Measurements from ENCODE around the gene ATP6V0A4. TPM values are rescaled to one million over a fixed set of nuclear protein-coding genes. Genes with fewer than 3 reads are reported as not detected.
A peak's percentile ranks its signal among the peaks of the same experiment; 100 is the strongest.

The ATP6V0A4 gene
- total and polyA plus RNA-seq, 3 experiments from 2014 or later: not detected

DNA sequence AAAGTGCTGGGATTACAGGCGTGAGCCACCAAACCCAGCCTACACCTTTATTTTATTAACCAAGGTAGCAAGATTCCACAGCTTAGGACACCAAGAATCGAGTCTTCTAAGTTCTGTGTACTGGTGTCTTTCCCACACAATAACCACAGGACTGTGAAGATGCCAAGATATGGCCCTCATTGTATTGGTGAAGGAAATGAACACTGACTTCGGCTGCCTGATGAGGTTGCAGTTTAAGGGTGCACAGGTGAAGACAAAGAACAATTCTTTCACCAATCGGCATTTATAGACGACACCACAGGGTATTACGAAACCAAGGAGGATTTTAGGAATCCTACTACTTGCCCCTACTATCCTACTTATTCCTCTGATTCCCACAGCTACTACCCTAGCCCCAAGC lies 49.3 kb downstream of the ATP6V0A4 start:
- CTCF ChIA-PET: interaction anchor here (0.9 to 2.5 kb wide), 2 partner anchors 10 to 587 kb away, joined by 3 to 16 read pairs; no protein-coding TSS in a partner anchor
- Mint-ChIP-seq H3K36me3 (no peaks in the 10 kb centered on the region), H3K4me3 (no peak overlapping the region), H3K4me1 (peaks cover 38 to 63% (median 44%) of the 10 kb centered on the region in 3 donors), H3K27me3 (peaks cover 0 to 1% of the 10 kb centered on the region in 2 donors), H3K27ac (peak overlapping the region in 6 of 8 donors; percentile 38 to 71 (median 62)), H3K9me3 (no peaks in the 10 kb centered on the region)
- Histone ChIP-seq H3K4me3 (ENCODE audit: low read length) (no peak overlapping the region), H3K27me3 (ENCODE audit: insufficient read depth, low read length, poor library complexity, severe bottlenecking) (no peaks in the 10 kb centered on the region), H3K36me3 (ENCODE audit: insufficient read depth, low read length) (no peaks in the 10 kb centered on the region), H3K9me3 (ENCODE audit: low read length) (no peaks in the 10 kb centered on the region), H3K27ac (ENCODE audit: low read depth, low read length) (no peak overlapping the region), H3K4me1 (ENCODE audit: insufficient read depth, low read length) (peaks cover 21% of the 10 kb centered on the region)
- POLR2A ChIA-PET: no interaction called here
- no peak for DNase-seq

DNA sequence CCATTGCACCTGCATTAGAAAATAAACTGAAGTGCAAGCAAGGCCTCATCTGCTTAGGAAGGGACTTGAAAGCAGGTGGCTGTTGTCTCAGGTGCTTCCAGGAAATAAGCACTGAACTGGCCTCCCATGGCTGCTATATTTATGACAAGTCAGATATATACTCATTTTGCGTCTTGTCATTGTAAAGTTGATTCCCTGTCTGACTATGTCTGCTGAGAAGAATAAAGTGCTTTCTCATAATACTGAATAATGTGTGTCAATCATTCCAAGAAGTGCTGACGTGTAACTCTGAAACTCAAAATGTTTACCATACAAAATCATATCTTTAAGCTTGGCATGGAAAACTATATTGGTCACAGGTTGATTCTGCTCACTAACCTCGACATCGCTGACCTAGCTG lies 51.9 kb downstream of the ATP6V0A4 start:
- Mint-ChIP-seq H3K36me3 (no peaks in the 10 kb centered on the region), H3K9me3 (no peaks in the 10 kb centered on the region), H3K4me3 (no peak overlapping the region), H3K27ac (peak overlapping the region in 1 of 8 donors; percentile 31), H3K27me3 (peaks cover 0 to 1% of the 10 kb centered on the region in 2 donors), H3K4me1 (peaks cover 19 to 37% (median 20%) of the 10 kb centered on the region in 3 donors)
- no peak for DNase-seq
- Histone ChIP-seq H3K4me3 (ENCODE audit: low read length) (no peak overlapping the region), H3K36me3 (ENCODE audit: insufficient read depth, low read length) (no peaks in the 10 kb centered on the region), H3K4me1 (ENCODE audit: insufficient read depth, low read length) (no peaks in the 10 kb centered on the region), H3K27me3 (ENCODE audit: insufficient read depth, low read length, poor library complexity, severe bottlenecking) (no peaks in the 10 kb centered on the region), H3K9me3 (ENCODE audit: low read length) (no peaks in the 10 kb centered on the region), H3K27ac (ENCODE audit: low read depth, low read length) (no peak overlapping the region)
- ChIA-PET POLR2A (no interaction called here), CTCF (no interaction called here)

DNA sequence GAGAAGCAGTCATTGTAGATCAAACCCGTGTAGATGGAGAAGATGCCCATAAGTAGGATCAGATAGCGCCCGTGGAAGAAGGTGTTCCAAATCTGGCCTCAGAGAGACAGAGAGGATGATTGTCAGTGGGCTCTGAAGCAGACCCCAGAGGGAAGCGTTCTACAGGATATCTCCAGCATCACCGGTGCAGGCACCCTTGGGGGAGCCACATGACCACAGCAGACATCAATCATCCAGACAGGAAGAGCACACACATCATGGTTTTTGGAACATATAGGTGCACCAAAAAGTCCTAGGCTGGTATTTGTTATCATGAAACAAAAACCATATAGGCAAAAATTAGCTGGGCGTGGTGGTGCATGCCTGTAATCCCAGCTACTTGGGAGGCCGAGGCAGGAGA lies 52.8 kb downstream of the ATP6V0A4 start:
- Histone ChIP-seq H3K27ac (ENCODE audit: low read depth, low read length) (no peak overlapping the region), H3K9me3 (ENCODE audit: low read length) (no peaks in the 10 kb centered on the region), H3K36me3 (ENCODE audit: insufficient read depth, low read length) (no peaks in the 10 kb centered on the region), H3K4me1 (ENCODE audit: insufficient read depth, low read length) (no peaks in the 10 kb centered on the region), H3K4me3 (ENCODE audit: low read length) (no peak overlapping the region), H3K27me3 (ENCODE audit: insufficient read depth, low read length, poor library complexity, severe bottlenecking) (no peaks in the 10 kb centered on the region)
- no peak overlapping the region for H3K4me3 Mint-ChIP-seq
- DNase-seq: peak in 1 of 5 donors; percentile 9
- peaks cover 0 to 1% of the 10 kb centered on the region in 2 donors for H3K27me3 Mint-ChIP-seq
- H3K27ac Mint-ChIP-seq: peak overlapping the region in 3 of 8 donors; percentile 14 to 86 (median 24)
- H3K9me3 Mint-ChIP-seq: no peaks in the 10 kb centered on the region
- POLR2A ChIA-PET: no interaction called here
- H3K4me1 Mint-ChIP-seq: peaks cover 11 to 28% (median 12%) of the 10 kb centered on the region in 3 donors
- no peaks in the 10 kb centered on the region for H3K36me3 Mint-ChIP-seq
- CTCF ChIA-PET: no interaction called here

DNA sequence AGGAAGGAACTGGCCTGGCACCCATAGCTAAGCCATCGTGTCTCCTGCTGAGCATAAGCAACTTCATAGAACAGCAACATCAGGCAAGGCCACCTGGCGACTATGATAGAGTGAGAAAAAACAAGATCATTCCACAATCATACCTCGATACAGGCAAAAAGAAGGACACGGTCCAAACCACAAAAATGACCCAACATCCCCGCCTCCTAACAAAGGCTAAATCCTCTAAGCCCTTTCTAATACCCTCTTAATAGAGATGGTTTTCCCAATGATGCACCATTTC lies 56.6 kb downstream of the ATP6V0A4 start:
- Mint-ChIP-seq H3K9me3 (no peaks in the 10 kb centered on the region), H3K27me3 (no peaks in the 10 kb centered on the region)
- CTCF ChIA-PET: interaction anchor here (1.6 kb wide), 1 partner anchor 14 kb away, joined by 3 read pairs; no protein-coding TSS in a partner anchor

DNA sequence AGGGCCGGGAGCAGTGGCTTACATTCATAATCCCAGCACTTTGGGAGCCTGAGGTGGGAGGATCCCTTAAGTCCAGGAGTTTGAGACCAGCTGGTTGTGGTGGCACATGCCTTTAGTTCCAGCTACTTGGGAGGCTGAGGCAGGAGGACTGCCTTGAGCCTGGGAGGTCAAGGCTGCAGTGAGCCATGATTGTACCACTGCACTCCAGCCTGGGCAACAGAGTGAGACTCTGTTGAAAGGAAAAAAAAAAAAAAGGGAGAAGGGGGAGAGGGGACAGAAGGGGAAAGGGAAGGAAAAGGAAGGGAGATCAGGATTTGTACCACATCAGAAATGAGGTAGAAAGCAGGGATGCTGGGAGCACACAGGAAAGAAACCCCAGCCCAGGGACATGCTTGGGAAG lies 58.1 kb downstream of the ATP6V0A4 start:
- DNase-seq: no peak
- H3K27me3 Mint-ChIP-seq: no peaks in the 10 kb centered on the region
- peaks cover 3 to 6% (median 5%) of the 10 kb centered on the region in 3 donors for H3K4me1 Mint-ChIP-seq
- ChIA-PET POLR2A (no interaction called here), CTCF (interaction anchor here (1.7 to 2.9 kb wide), 4 partner anchors 8 to 578 kb away, joined by 6 to 33 read pairs (median 21); no protein-coding TSS in a partner anchor)
- Histone ChIP-seq H3K36me3 (ENCODE audit: insufficient read depth, low read length) (no peaks in the 10 kb centered on the region), H3K27me3 (ENCODE audit: insufficient read depth, low read length, poor library complexity, severe bottlenecking) (no peaks in the 10 kb centered on the region), H3K4me3 (ENCODE audit: low read length) (no peak overlapping the region), H3K27ac (ENCODE audit: low read depth, low read length) (no peak overlapping the region), H3K4me1 (ENCODE audit: insufficient read depth, low read length) (no peaks in the 10 kb centered on the region), H3K9me3 (ENCODE audit: low read length) (no peaks in the 10 kb centered on the region)
- H3K9me3 Mint-ChIP-seq: no peaks in the 10 kb centered on the region
- no peak overlapping the region for H3K4me3 Mint-ChIP-seq
- peak overlapping the region in 1 of 8 donors; percentile 64 for H3K27ac Mint-ChIP-seq
- H3K36me3 Mint-ChIP-seq: no peaks in the 10 kb centered on the region

More for the DNA sequence above, 56.6 kb downstream of the ATP6V0A4 start:
- POLR2A ChIA-PET: no interaction called here
- Histone ChIP-seq H3K9me3 (ENCODE audit: low read length) (no peaks in the 10 kb centered on the region), H3K27ac (ENCODE audit: low read depth, low read length) (no peak overlapping the region), H3K4me1 (ENCODE audit: insufficient read depth, low read length) (no peaks in the 10 kb centered on the region), H3K4me3 (ENCODE audit: low read length) (no peak overlapping the region), H3K36me3 (ENCODE audit: insufficient read depth, low read length) (no peaks in the 10 kb centered on the region), H3K27me3 (ENCODE audit: insufficient read depth, low read length, poor library complexity, severe bottlenecking) (no peaks in the 10 kb centered on the region)
- H3K27ac Mint-ChIP-seq: no peak overlapping the region
- H3K4me1 Mint-ChIP-seq: peaks cover 3 to 14% (median 9%) of the 10 kb centered on the region in 3 donors
- no peak overlapping the region for H3K4me3 Mint-ChIP-seq
- H3K36me3 Mint-ChIP-seq: no peaks in the 10 kb centered on the region
- no peak for DNase-seq

DNA sequence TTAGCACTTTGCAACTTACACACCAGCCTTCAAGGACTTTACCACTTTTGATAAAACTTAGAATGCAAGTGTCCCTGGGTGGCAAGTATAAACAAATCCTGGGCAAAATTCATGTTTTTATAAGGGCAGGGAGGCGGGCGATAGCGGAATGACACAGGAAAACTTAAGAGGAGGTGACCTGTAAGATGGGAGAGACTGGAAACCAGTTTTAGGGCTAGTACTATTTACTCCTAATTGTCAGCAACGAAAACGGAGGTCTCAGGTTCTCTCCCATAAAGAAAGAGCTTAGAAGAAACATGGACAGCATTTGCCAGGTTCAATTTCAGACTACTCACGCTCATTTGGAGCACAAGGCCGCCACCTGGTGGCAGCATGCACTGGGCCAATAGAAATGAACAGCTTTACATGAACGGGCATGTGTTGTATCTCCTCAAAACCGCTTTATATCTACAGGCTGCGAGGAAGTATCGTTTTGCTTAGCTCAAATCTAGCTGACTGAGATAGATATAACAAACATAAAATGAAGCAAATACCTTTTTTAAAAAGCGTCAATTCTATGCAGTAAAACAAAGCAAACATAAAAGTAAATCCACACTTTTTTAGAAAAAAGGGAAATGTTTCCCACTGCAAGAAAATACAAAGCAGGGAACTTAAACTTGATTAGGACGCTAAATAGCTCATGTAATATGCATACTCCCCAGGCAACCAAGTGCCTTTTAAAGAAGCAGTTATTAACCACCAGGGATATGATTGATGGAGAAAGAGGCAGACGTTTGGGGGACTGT lies 59.3 kb downstream of the ATP6V0A4 start:
- Histone ChIP-seq H3K27ac (ENCODE audit: low read depth, low read length) (no peak overlapping the region), H3K4me3 (ENCODE audit: low read length) (no peak overlapping the region), H3K9me3 (ENCODE audit: low read length) (no peaks in the 10 kb centered on the region), H3K27me3 (ENCODE audit: insufficient read depth, low read length, poor library complexity, severe bottlenecking) (no peaks in the 10 kb centered on the region), H3K36me3 (ENCODE audit: insufficient read depth, low read length) (no peaks in the 10 kb centered on the region), H3K4me1 (ENCODE audit: insufficient read depth, low read length) (no peaks in the 10 kb centered on the region)
- Mint-ChIP-seq H3K4me3 (no peak overlapping the region), H3K4me1 (peaks cover 3 to 6% (median 4%) of the 10 kb centered on the region in 3 donors), H3K27me3 (no peaks in the 10 kb centered on the region), H3K9me3 (no peaks in the 10 kb centered on the region), H3K27ac (peak overlapping the region in 4 of 8 donors; percentile 31 to 70 (median 52)), H3K36me3 (no peaks in the 10 kb centered on the region)
- peak; percentile 67 to 85 (median 72) for DNase-seq
- POLR2A ChIA-PET: interaction anchor here (1.1 to 1.7 kb wide), 2 partner anchors 14 to 577 kb away, joined by 4 to 9 read pairs; no protein-coding TSS in a partner anchor
- CTCF ChIA-PET: interaction anchor here (0.7 to 2.9 kb wide), 25 partner anchors 9 to 835 kb away, joined by 3 to 33 read pairs (median 5); partner anchors contain the start of gene CREB3L2

DNA sequence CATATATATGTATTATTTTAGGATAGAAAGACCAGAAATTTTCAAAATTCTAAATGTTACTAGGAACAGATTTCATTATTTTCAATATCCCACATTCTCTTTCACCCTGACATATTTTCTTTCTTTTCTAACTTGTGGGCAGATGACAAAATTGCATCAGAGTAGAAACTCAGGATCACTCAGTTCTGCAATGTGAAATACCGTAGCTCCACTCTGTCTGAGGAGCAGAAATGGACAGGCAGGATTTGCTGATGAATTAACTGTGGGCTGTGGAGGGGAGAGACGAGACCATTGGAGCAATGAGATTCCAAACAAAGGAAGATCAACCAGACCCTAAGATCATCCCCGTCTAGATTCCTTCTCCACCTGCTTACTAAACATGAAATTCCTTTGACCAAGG lies 59.9 kb downstream of the ATP6V0A4 start:
- Mint-ChIP-seq H3K27me3 (no peaks in the 10 kb centered on the region), H3K27ac (no peak overlapping the region), H3K4me1 (peaks cover 3 to 6% (median 4%) of the 10 kb centered on the region in 3 donors), H3K4me3 (no peak overlapping the region), H3K9me3 (no peaks in the 10 kb centered on the region), H3K36me3 (no peaks in the 10 kb centered on the region)
- ChIA-PET CTCF (interaction anchor here (0.7 to 2.9 kb wide), 23 partner anchors 9 to 835 kb away, joined by 3 to 33 read pairs (median 5); partner anchors contain the start of gene CREB3L2), POLR2A (interaction anchor here (1.1 to 1.7 kb wide), 2 partner anchors 14 to 577 kb away, joined by 4 to 9 read pairs; no protein-coding TSS in a partner anchor)
- DNase-seq: no peak
- H3K4me1 ChIP-seq (ENCODE audit: insufficient read depth, low read length): no peaks in the 10 kb centered on the region
- H3K27ac ChIP-seq (ENCODE audit: low read depth, low read length): no peak overlapping the region
- no peak overlapping the region for H3K4me3 ChIP-seq (ENCODE audit: low read length)
- H3K27me3 ChIP-seq (ENCODE audit: insufficient read depth, low read length, poor library complexity, severe bottlenecking): no peaks in the 10 kb centered on the region
- H3K36me3 ChIP-seq (ENCODE audit: insufficient read depth, low read length): no peaks in the 10 kb centered on the region
- H3K9me3 ChIP-seq (ENCODE audit: low read length): no peaks in the 10 kb centered on the region

DNA sequence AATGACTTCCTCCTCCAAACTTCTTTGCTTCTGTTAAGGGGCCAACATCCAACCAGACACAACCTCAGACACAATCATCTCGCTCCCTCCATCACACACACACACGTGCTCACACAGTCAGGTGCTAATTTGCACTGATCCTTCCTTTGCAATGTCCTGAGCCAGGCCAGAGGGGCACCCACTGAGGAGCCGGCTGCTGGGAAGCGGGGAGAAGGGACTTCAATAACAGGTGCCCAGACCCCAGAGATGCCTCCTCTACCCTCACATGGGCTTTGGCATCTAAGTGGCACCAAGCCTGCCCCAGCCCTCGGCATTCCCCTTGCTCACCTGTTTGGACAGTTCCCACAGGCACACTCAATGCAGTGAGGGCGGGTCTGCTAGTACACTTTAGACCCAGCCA lies 62.6 kb downstream of the ATP6V0A4 start:
- Mint-ChIP-seq H3K4me3 (no peak overlapping the region), H3K4me1 (peaks cover 3 to 6% (median 4%) of the 10 kb centered on the region in 3 donors)
- DNase-seq: no peak

More for the DNA sequence above, 62.6 kb downstream of the ATP6V0A4 start:
- H3K9me3 Mint-ChIP-seq: no peaks in the 10 kb centered on the region
- Histone ChIP-seq H3K36me3 (ENCODE audit: insufficient read depth, low read length) (no peaks in the 10 kb centered on the region), H3K4me3 (ENCODE audit: low read length) (no peak overlapping the region), H3K9me3 (ENCODE audit: low read length) (no peaks in the 10 kb centered on the region), H3K4me1 (ENCODE audit: insufficient read depth, low read length) (no peaks in the 10 kb centered on the region), H3K27ac (ENCODE audit: low read depth, low read length) (no peak overlapping the region), H3K27me3 (ENCODE audit: insufficient read depth, low read length, poor library complexity, severe bottlenecking) (no peaks in the 10 kb centered on the region)
- ChIA-PET CTCF (interaction anchor here (1.0 to 1.1 kb wide), 2 partner anchors 9 to 20 kb away, joined by 3 read pairs; no protein-coding TSS in a partner anchor), POLR2A (no interaction called here)
- no peak overlapping the region for H3K27ac Mint-ChIP-seq
- H3K36me3 Mint-ChIP-seq: no peaks in the 10 kb centered on the region
- H3K27me3 Mint-ChIP-seq: peaks cover 4 to 5% of the 10 kb centered on the region in 2 donors
